NCI-H1092 (cell line): Measurements from ENCODE around the gene TNFRSF19.
"Not testable (repeated sequence)": the region's sequence is repeated elsewhere in the genome, so short reads cannot be mapped to it uniquely, and the experiment has no call there.

Experiments used
- DNase-seq: peaks from one replicate; lab custom pipeline; 2025; lab: John Stamatoyannopoulos, UW

The TNFRSF19 gene

GRCh38 chr13:23570099-23570920 is at the start of gene TNFRSF19:
TSS of gene TNFRSF19 (plus strand) at chr13:23570412. CDS start at chr13:23590184, 19,772 bp downstream.
- peak; percentile 24 for DNase-seq

DNA sequence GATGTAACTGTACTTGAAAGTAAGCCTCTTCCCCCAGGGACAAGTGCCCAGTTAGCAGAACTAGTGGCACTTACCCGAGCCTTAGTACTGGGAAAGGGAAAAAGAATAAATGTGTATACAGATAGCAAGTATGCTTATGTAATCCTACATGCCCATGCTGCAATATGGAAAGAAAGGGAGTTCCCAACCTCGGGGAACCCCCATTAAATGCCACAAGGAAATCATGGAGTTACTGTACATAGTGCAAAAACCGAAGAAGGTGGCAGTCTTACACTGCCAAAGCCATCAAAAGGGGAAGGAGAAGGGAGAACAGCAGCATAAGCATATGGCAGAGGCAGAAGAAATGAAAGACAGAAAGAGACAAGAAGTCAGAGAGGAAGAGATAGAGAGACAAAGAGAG is 40.3 kb upstream of the TNFRSF19 start:
- DNase-seq = not testable (repeated sequence)

DNA sequence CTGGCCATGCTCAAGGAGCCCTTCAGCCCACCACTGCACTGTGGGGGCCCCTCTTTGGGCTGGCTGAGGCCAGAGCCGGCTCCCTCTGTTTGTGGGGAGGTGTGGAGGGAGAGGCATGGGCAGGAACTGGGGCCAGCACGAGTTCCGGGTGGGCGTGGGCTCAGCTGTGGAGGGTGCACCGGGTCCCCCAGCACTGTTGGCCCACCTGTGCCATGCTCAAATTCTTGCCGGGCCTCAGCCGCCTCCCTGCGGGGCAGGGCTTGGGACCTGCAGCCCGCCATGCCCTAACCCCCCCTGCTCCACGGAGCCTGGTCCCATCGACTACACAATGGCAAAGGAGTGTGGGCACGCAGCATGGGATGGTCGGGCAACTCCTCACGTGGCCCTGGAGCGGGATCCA is 38.8 kb upstream of the TNFRSF19 start:
- DNase-seq = no peak

DNA sequence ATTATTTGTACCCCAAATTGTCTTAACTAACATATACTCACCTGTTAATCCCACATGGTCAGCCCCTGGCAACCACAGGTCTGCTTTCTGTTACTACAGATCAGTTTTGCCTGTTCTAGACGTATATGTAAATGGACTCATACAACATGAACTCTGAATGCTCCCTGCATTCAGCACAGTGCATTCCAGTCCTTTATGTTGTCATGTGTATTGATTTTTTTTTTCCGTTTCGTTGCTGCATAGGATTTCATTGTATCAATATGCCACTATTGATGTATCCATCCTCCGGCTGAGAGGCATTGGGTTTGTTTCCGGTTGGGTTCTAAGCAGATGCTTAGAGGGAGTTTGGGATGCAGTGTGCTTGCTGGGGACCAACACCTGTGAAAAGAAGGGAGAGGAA is 36.1 kb upstream of the TNFRSF19 start:
- DNase-seq = no peak

GRCh38 chr13:23541221-23541824 is 28.9 kb upstream of the TNFRSF19 start:
- no peak for DNase-seq

DNA sequence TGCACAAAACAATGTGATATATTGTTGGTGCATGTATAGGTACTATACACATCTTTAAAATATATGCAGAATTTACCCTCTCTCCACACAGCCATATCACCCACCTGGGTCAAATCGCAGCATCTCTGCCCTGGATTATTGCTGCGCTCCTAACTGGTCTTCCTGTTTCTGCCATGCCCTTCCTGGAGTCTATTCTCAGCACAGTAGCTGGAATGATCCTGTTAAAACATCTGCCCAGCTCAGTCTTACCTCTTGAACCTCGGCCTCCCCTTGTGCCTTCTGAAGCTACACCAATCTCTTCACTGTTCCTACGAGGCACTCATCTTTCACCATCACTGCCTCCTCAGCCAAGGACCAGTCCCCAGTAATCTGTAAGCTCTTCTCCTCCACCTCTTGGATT is 25.5 kb upstream of the TNFRSF19 start:
- DNase-seq = no peak

DNA sequence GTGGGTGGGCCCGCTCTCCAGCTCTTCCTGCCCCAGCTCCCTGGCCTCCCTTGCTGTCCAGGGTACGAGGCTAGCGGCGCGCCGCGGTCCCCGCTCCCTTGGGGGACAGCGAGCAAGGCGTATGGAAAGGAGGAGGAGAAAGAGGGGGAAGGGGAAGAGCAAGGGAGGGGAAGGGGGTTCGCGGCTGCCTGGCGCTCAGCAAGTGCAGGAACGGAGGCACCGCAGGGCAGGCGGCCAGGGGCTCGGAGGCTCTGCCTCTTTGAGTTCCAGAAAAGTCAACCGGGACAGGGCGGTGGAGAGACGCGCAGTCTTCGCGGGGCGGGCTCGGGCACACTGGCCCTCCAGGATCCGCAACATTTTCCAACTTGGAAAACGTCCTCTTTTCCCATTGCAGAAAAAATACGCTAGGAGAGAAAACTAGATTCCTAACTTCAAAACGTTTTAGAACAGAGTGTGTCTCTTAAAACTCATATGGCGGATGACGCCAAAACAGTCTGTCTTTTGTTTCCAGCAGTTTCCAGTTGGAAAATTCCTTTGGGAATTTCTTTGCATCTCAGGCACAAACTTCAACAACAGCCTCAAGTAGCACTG is 23.1 kb upstream of the TNFRSF19 start:
- no peak for DNase-seq

DNA sequence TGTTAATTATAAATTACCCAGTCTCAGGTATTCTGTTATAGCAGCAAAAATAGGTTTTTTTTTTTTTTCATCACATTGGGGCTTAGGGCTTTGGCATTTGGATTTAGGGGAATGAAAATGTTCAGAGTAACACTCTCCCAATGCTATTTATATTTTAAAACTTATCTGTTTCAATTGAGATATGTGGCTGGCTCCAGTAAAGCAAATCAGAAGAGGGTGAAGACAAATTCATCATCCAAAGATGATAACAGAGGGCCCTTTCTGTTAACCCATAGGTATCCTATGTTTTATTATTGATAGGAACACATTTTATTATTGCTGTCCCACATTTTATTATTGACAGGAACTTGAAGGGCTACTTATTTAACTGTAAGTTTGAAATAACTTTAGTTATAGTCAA is 20.5 kb upstream of the TNFRSF19 start:
- DNase-seq = no peak

DNA sequence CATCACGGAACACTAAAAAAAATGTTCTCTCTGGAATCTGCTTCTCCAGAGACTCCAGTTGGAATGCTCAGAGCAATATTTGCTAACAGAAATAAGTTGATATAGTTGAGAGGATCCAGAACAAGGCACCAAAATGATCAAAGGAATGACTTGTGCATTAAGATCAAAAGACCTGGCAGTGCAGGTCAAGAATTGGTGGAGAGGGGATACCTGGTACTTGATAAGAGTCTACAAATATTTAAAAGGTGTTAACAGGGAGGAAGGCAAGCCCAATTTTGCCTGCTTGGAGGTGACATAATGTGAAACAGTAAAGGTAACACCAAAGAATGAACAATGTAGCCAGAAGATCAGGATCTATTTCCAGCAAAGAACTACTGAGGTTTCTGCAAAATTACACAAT is 20.0 kb upstream of the TNFRSF19 start:
- no peak for DNase-seq

- DNase-seq = no peak
Observed at GRCh38 chr13:23551213-23552008, 18.8 kb upstream of the TNFRSF19 start.

- no peak for DNase-seq
Observed at GRCh38 chr13:23552171-23552570, 18.0 kb upstream of the TNFRSF19 start.

DNA sequence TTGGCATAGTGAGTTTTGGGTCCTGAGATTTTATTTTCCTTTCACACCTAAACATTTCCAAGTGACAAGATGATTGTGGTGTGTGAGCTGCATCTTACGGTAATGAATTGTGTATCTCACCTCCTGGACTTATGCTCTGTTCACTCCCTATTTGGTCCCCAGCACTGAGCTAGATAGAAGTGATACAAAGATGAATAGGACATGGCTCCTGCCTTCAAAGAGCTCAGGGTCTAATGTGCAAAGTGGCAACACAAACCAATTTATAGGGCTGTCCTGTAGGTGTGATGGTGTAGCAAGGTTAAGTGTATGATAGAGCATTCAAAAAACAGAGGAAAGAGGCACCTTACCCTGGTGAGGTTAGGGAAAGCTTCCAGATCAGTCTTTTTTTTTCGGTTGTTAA is 17.6 kb upstream of the TNFRSF19 start:
- DNase-seq = no peak

- DNase-seq = no peak
Observed at GRCh38 chr13:23554000-23554399, 16.2 kb upstream of the TNFRSF19 start.

- DNase-seq = no peak
Observed at GRCh38 chr13:23557043-23557442, 13.2 kb upstream of the TNFRSF19 start.

DNA sequence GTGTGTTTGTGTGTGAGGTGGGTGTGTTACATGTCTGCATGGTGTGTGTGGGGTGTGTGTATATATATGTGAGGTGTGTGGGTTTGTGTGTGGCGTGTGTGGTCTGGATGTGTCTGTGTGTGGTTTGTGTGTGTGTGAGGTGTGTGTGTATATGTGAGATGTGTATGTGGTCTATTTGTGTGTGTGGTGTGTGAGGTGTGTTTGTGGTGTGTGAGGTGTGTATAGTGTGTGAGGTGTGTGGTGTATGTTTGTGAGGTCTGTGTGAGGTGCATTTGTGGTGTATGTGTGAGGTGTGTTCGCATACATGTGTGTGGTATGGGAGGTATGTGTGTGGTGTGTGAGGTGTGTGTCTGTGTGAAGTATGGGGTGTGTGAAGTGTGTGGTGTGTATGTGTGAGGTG is 12.5 kb upstream of the TNFRSF19 start:
- DNase-seq = no peak

GRCh38 chr13:23558675-23559536 is 11.3 kb upstream of the TNFRSF19 start:
- peak; percentile 54 for DNase-seq

- DNase-seq = no peak
Observed at GRCh38 chr13:23560571-23561089, 9.6 kb upstream of the TNFRSF19 start.

GRCh38 chr13:23561261-23561660 is 9.0 kb upstream of the TNFRSF19 start:
- DNase-seq = no peak

- no peak for DNase-seq
Observed at GRCh38 chr13:23563085-23563845, 6.9 kb upstream of the TNFRSF19 start.

- no peak for DNase-seq
Observed at GRCh38 chr13:23567906-23568460, 2.2 kb upstream of the TNFRSF19 start.
